ENCODE measurements around the gene NRXN2.

GRCh38 chr11:64642418-64642735 lies 80.6 kb downstream of the NRXN2 start:
- no peak for TF ChIP-seq CTCF (conservative IDR thresholded peaks at IDR 0.05; ENCODE audit: low read length)
- no peak for TF ChIP-seq EZH2phosphoT487 (IDR thresholded peaks at IDR 0.05; ENCODE audit: borderline replicate concordance)

Data from Loucy (cell line).